HEK293T (cell line): ENCODE data around the gene ZBTB7B.

Experiments
- CTCF ChIA-PET: fragments of 350-600 bp; formaldehyde crosslinking; extraction: SDS; loops from one replicate; lab custom pipeline; 2021; ENCODE audit warnings: antibody characterized with exemption, inconsistent platforms; lab: Yijun Ruan, JAX
- POLR2A ChIA-PET: fragments of 350-600 bp; formaldehyde crosslinking; extraction: SDS; loops from one replicate; lab custom pipeline; 2020; ENCODE audit warnings: antibody characterized with exemption, inconsistent platforms; lab: Yijun Ruan, JAX
- DNase-seq: peaks from one replicate; pipeline ENCODE4 v3.0.0; 2012; ENCODE audit warnings: mixed read lengths; ENCODE audit errors: extremely low spot score
- ARNT ChIP-seq: fragments of 450-650 bp; IDR thresholded peaks from 2 replicates; pipeline ENCODE4 v1.6.1; 2017; ENCODE audit warnings: mild to moderate bottlenecking
- BHLHE40 ChIP-seq: fragments of 450-650 bp; IDR thresholded peaks from 2 replicates; pipeline ENCODE4 v1.6.1; 2016; ENCODE audit warnings: mild to moderate bottlenecking, moderate library complexity, borderline replicate concordance
- CTBP1 ChIP-seq: fragments of 450-650 bp; IDR thresholded peaks from 2 replicates; pipeline ENCODE4 v1.6.1; 2016; ENCODE audit warnings: borderline replicate concordance
- ELF4 ChIP-seq: fragments of 450-650 bp; IDR thresholded peaks from 2 replicates; pipeline ENCODE4 v1.6.1; 2017; ENCODE audit warnings: antibody characterized with exemption
- FOXA1 ChIP-seq: fragments of 450-650 bp; IDR thresholded peaks from 2 replicates; pipeline ENCODE4 v1.6.1; 2016; ENCODE audit warnings: mild to moderate bottlenecking
- FOXK2 ChIP-seq: fragments of 450-650 bp; IDR thresholded peaks from 2 replicates; pipeline ENCODE4 v1.6.1; 2016; ENCODE audit warnings: mild to moderate bottlenecking
- FOXM1 ChIP-seq: fragments of 450-650 bp; IDR thresholded peaks from 2 replicates; pipeline ENCODE4 v1.6.1; 2017; ENCODE audit warnings: mild to moderate bottlenecking, borderline replicate concordance
- HDGF ChIP-seq: fragments of 450-650 bp; IDR thresholded peaks from 2 replicates; pipeline ENCODE4 v1.6.1; 2017; ENCODE audit warnings: antibody characterized with exemption, borderline replicate concordance
- L3MBTL2 ChIP-seq: fragments of 450-650 bp; conservative IDR thresholded peaks from 2 replicates; pipeline ENCODE4 v1.6.1; 2016; ENCODE audit warnings: mild to moderate bottlenecking
- LEF1 ChIP-seq: fragments of 450-650 bp; IDR thresholded peaks from 2 replicates; pipeline ENCODE4 v1.6.1; 2017; ENCODE audit warnings: mild to moderate bottlenecking, borderline replicate concordance
- NFRKB ChIP-seq: fragments of 450-650 bp; IDR thresholded peaks from 2 replicates; pipeline ENCODE4 v1.6.1; 2016; ENCODE audit warnings: mild to moderate bottlenecking, moderate library complexity
- SP1 ChIP-seq: fragments of 450-650 bp; IDR thresholded peaks from 2 replicates; pipeline ENCODE4 v1.6.1; 2017
- SUZ12 ChIP-seq: fragments of 450-650 bp; IDR thresholded peaks from 2 replicates; pipeline ENCODE4 v1.6.1; 2016; ENCODE audit warnings: mild to moderate bottlenecking
- TARDBP ChIP-seq: fragments of 450-650 bp; IDR thresholded peaks from 2 replicates; pipeline ENCODE4 v1.6.1; 2016
- ZNF384 ChIP-seq: fragments of 450-650 bp; IDR thresholded peaks from 2 replicates; pipeline ENCODE4 v1.6.1; 2016
- TF ChIP-seq, protein P1 (sequence below): fragments of 450-650 bp; IDR thresholded peaks from 2 replicates; pipeline ENCODE4 v1.6.1; 2016

Gene ZBTB7B

DNA sequence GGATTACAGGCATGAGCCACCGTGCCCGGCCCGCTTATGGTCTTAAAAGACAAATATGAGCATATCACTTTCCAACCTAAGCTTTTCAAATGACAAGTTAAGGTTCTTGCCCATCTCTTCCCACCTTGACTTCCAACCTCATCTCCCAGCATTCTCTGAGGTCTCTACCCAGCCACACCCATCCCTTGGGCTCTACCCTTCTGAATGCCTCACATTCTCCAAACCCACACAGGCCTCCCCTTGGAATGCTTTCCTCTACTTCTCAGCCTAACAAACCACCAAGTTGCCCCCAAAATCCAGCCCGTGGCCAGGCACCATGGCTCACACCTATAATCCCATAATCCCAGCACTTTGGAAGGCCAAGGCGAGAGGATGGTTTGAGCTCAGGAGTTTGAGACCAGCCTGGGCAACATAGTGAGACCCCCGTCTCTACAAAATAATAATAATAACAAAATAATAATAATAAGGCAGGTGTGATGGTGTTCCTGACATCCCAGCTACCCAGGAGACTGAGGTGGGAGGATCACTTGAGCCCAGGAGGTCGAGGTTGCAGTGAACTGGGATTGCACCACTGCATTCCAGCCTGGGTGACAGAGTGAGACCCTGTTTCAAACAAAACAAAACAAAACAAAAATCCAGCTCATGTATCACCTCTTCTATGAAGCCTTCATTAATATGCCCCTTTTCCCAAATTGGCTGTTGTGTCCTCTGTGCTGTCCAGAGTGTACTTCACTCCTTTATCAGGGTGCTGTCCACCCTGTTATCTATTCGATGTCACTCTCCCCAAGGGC lies 19.7 kb downstream of the ZBTB7B start:
- CTCF ChIA-PET = interaction anchor here (1.4 kb wide), 1 partner anchor 22 kb away, joined by 4 read pairs; no protein-coding TSS in a partner anchor
- no peak for DNase-seq
- TF ChIP-seq ARNT = no peak
- TF ChIP-seq ZNF384 = no peak
- no peak for TF ChIP-seq SP1
- no peak for TF ChIP-seq FOXA1
- no peak for TF ChIP-seq L3MBTL2
- no peak for TF ChIP-seq FOXK2
- TF ChIP-seq BHLHE40 = no peak
- no peak for TF ChIP-seq ELF4
- TF ChIP-seq SUZ12 = no peak
- TF ChIP-seq FOXM1 = no peak
- TF ChIP-seq, protein P1, sequence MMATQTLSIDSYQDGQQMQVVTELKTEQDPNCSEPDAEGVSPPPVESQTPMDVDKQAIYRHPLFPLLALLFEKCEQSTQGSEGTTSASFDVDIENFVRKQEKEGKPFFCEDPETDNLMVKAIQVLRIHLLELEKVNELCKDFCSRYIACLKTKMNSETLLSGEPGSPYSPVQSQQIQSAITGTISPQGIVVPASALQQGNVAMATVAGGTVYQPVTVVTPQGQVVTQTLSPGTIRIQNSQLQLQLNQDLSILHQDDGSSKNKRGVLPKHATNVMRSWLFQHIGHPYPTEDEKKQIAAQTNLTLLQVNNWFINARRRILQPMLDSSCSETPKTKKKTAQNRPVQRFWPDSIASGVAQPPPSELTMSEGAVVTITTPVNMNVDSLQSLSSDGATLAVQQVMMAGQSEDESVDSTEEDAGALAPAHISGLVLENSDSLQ = no peak
- TF ChIP-seq HDGF = no peak
- no peak for TF ChIP-seq TARDBP
- no peak for TF ChIP-seq NFRKB
- TF ChIP-seq CTBP1 = no peak
- POLR2A ChIA-PET = interaction anchor here (1.2 kb wide), 1 partner anchor 24 kb away, joined by 4 read pairs; no protein-coding TSS in a partner anchor

DNA sequence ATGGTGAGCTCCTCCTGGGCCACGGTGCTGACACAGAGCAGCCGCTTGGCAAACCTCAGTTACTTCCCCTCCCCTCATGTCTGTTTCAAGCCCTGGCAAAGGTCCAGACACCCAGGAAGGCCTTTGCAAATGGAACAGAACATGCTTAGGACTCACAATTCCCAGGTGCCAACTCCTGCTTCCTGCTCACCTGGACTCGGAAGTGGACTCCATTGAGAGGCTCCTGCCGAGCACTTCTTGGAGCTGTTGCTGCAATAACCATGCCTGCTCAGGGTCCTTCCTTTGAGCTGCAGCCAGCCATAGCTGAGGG lies 20.3 kb downstream of the ZBTB7B start:
- POLR2A ChIA-PET = interaction anchor here (0.9 to 1.2 kb wide), 2 partner anchors 24 to 62 kb away, joined by 3 to 4 read pairs; partner anchors contain the start of gene PYGO2
- CTCF ChIA-PET = interaction anchor here (1.4 kb wide), 1 partner anchor 23 kb away, joined by 4 read pairs; no protein-coding TSS in a partner anchor
- no peak for TF ChIP-seq HDGF
- TF ChIP-seq NFRKB = no peak
- no peak for TF ChIP-seq FOXK2
- TF ChIP-seq SUZ12 = no peak
- TF ChIP-seq TARDBP = no peak
- no peak for TF ChIP-seq LEF1
- TF ChIP-seq SP1 = no peak
- TF ChIP-seq ZNF384 = no peak
- TF ChIP-seq, protein P1 = no peak
- TF ChIP-seq BHLHE40 = no peak
- TF ChIP-seq ARNT = no peak
- no peak for TF ChIP-seq FOXA1
- no peak for TF ChIP-seq CTBP1
- no peak for TF ChIP-seq FOXM1
- TF ChIP-seq L3MBTL2 = no peak
- TF ChIP-seq ELF4 = no peak
- no peak for DNase-seq

DNA sequence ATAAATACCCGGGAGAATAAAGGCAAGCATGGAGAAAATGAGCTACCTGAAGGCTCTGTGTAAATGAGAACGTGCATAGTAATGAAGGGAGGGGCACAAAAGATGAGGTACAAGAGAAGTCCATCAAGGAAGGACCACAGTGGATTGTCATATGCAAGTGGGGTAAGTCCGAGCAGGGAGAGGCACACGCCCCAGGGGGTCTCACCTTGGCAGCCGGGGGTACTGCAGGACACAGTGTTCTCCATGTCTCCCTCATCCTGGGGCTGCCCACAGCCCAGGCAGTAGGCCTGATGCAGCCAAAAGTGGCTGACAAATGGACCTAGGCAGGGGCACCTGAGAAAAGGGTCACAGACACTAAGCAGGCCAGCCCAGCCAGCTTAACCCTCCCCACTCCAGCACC lies 21.0 kb downstream of the ZBTB7B start:
- ChIA-PET CTCF (interaction anchor here (0.5 to 0.9 kb wide), 2 partner anchors 11 to 40 kb away, joined by 3 read pairs; partner anchors contain the start of gene EFNA4), POLR2A (interaction anchor here (0.9 kb wide), 1 partner anchor 62 kb away, joined by 3 read pairs; the partner anchor contains the start of gene PYGO2)
- TF ChIP-seq SP1 = no peak
- TF ChIP-seq FOXK2 = no peak
- TF ChIP-seq TARDBP = no peak
- no peak for TF ChIP-seq NFRKB
- TF ChIP-seq SUZ12 = no peak
- TF ChIP-seq CTBP1 = no peak
- TF ChIP-seq ELF4 = no peak
- no peak for TF ChIP-seq ARNT
- no peak for TF ChIP-seq LEF1
- no peak for TF ChIP-seq HDGF
- no peak for TF ChIP-seq FOXA1
- DNase-seq = no peak

DNA sequence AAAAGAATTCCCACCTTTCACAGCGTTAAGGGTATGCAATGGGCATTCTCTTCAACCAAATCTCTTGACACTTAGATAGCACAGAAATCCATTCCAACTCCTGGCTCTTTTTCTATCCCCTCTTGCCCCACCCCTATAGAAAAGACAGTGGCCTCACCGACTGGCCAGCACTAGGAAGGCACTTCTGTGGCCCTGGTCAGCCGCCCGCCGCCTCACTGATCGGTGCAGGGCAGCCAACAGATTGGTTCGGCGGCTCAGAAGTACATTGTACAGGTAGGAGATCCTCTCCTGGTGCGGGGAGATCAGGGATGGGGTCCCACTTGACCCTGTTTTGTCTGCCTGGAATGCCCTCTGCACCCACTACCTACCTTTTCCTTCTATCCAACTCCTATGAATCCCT lies 21.7 kb downstream of the ZBTB7B start:
- no peak for TF ChIP-seq SP1
- no peak for TF ChIP-seq SUZ12
- TF ChIP-seq, protein P1 = no peak
- no peak for TF ChIP-seq LEF1
- TF ChIP-seq CTBP1 = no peak
- TF ChIP-seq HDGF = no peak
- no peak for TF ChIP-seq FOXA1
- no peak for TF ChIP-seq BHLHE40
- TF ChIP-seq ELF4 = no peak
- no peak for TF ChIP-seq FOXM1
- TF ChIP-seq L3MBTL2 = no peak
- CTCF ChIA-PET = no interaction called here
- DNase-seq = no peak
- POLR2A ChIA-PET = no interaction called here

DNA sequence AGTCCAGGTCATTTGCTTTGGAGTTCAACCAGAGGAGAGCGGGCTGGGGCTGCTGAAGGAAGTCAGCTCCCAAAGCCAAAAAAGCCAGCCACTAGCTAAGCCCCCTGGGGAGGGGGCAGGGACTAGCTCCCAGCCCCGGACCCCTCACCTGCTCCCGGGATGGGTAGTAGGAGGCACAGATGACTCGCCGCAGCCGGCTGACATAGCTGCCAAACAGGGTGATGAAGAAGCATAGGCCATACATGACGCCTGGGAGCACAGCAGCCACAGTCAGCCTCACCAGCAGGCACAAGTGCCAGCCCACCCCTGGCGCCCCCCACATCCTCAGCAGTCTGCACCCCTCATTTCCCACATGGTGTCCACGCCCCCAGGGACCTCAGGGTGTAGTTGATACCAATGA lies 23.6 kb downstream of the ZBTB7B start:
- DNase-seq = no peak
- TF ChIP-seq FOXM1 (no peak), SUZ12 (no peak), BHLHE40 (no peak), CTBP1 (no peak), TARDBP (no peak), L3MBTL2 (no peak), FOXK2 (no peak), ZNF384 (no peak), FOXA1 (no peak), LEF1 (no peak), SP1 (no peak)
- TF ChIP-seq, protein P1 = no peak
- CTCF ChIA-PET = interaction anchor here (1.4 kb wide), 1 partner anchor 9 kb away, joined by 12 read pairs; no protein-coding TSS in a partner anchor
- POLR2A ChIA-PET = no interaction called here
